Omental fat pad (tissue), 4 donors: Measurements from ENCODE around the gene ZNF132. TPM values are rescaled to one million over a fixed set of nuclear protein-coding genes. Genes with fewer than 3 reads are reported as not detected.

Experiments used
- ATAC-seq: fragments of 150-250 bp; one replicate; pipeline ENCODE4 v1.9.1; 2016; ENCODE audit warnings: mild to moderate bottlenecking, moderate library complexity; ENCODE audit not compliant: low FRiP score
- DNase-seq: peaks from one replicate; pipeline ENCODE4 v3.0.0-alpha.2; 2019; ENCODE audit warnings: low spot score
- CTCF ChIP-seq, 3 donors: fragments of 450-650 bp; IDR thresholded peaks; one replicate each; pipeline ENCODE4 v1.5.1; 2016 to 2017; ENCODE audit warnings: antibody characterized with exemption in 3 of 3, mild to moderate bottlenecking in 3 of 3, moderate library complexity in 2 of 3
- total RNA-seq, 4 donors: library from RNA; depleted of rRNA; stranded (reverse); fragments of >200 nt; gene quantifications; one replicate each; pipeline ENCODE4 v1.1.0, GENCODE V29; 2016

ZNF132 gene
- total RNA-seq, 4 donors from 2014 or later = 4.0 to 8.2 (median 4.6) TPM

GRCh38 chr19:58466760-58467589 lies 27.0 kb upstream of the ZNF132 start, which contains the start of gene ZNF324:
Gene ZNF324, plus strand, starts transcription at chr19:58467080. Its CDS starts 2,106 bp downstream, at chr19:58469186.
- no peak for TF ChIP-seq CTCF (IDR thresholded peaks at IDR 0.05)
- DNase-seq = peak; percentile 97

DNA sequence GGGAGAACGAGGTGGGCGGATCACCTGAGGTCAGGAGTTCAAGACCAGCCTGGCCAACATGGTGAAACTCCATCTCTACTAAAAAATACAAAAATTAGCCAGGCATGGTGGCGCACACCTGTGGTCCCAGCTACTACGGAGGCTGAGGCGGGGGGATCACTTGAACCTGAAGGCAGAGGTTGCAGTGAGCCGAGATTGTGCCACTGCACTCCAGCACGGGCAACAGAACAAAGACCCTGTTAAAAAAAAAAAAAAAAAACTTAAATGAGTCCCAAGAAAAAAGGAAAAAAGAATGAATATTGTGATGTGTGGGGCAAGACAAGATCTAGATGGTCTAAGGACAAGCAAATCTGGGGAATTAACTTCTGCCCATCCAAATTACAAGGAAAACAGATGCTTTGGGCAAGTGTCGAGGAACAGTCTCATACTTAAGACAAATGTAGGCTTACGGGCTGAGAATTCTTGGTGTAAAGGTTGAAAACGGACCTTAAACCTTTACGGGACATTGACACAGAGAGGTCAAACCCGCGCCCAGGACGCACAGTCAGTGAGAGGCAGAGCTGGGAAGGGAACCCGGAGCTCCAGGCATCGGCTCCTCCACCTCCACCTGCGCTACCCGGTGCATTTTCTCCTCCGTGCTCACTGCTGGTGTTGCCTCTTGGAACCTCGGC lies 26.3 kb upstream of the ZNF132 start:
- ATAC-seq (no peak), DNase-seq (no peak)
- TF ChIP-seq CTCF (IDR thresholded peaks at IDR 0.05) = no peak

More at GRCh38 chr19:58466760-58467589, 27.0 kb upstream of the ZNF132 start, which contains the start of gene ZNF324:
- peak; percentile 95 for ATAC-seq

DNA sequence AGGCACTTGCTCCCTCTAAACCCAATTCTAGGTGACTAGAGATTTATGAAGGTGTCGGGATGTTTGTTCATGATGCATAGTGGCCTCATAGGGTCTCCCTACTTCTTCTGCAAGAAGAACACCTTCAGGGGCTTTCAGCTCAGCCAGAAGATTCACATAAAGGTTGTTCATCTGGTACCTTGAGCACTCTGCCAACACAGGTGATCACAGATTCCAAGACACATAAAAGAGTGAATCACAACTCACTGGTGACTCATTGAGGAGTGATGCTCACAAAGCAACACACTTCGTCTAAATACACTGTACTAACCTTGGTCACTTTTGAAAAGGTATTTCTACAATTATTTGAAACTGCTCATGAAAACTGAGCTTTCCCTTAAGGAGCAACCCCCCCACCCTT lies 20.1 kb upstream of the ZNF132 start:
- ATAC-seq (no peak), DNase-seq (no peak)
- TF ChIP-seq CTCF (IDR thresholded peaks at IDR 0.05) = no peak

DNA sequence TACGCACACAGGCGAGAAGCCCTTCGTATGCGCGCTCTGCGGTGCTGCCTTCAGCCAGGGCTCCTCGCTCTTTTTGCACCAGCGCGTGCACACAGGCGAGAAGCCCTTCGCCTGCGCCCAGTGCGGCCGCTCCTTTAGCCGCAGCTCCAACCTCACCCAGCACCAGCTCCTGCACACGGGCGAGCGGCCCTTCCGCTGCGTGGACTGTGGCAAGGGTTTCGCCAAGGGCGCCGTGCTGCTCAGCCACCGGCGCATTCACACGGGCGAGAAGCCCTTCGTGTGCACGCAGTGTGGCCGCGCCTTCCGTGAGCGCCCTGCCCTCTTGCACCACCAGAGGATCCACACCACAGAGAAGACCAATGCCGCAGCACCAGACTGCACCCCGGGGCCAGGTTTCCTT lies 16.2 kb upstream of the ZNF132 start:
- DNase-seq (no peak), ATAC-seq (no peak)
- no peak for TF ChIP-seq CTCF (IDR thresholded peaks at IDR 0.05)

DNA sequence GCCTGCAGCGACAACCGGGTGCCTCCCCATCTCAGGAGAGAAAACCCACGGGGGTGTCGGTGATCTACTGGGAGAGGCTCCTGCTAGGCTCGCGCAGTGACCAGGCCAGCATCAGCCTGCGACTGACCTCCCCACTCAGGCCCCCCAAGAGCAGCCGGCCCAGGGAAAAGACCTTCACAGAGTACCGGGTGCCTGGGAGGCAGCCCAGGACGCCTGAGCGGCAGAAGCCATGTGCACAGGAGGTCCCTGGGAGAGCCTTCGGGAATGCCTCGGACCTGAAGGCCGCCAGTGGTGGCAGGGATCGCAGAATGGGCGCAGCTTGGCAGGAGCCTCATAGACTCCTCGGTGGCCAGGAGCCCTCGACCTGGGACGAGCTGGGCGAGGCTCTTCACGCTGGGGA lies 15.4 kb upstream of the ZNF132 start:
- no peak for TF ChIP-seq CTCF (IDR thresholded peaks at IDR 0.05)
- ATAC-seq (no peak), DNase-seq (no peak)

DNA sequence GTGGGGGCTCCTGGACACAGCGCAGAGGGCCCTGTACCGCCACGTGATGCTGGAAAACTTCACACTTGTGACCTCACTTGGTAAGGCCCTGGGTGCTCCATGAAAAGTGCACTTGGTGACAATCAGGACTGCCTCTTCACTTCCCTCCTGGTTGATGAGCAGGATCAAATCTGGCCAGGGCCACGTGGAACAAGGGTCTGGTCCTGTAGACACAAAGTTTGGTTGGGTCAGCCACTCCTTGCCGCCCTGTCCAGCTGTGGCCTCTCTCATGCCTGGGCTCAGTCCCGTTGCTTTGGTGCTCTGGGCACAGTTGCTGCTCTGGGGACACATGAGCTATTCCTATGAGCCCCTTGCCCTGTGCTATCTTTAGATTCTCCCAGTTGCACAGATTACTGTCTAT lies 13.8 kb upstream of the ZNF132 start:
- ATAC-seq = no peak
- TF ChIP-seq CTCF (IDR thresholded peaks at IDR 0.05) = no peak
- no peak for DNase-seq
